SH-SY5Y (cell line): ENCODE results near the gene PLOD2.

Experiments used
- GATA2 ChIP-seq: IDR thresholded peaks from 2 replicates; pipeline ENCODE4 v1.6.1; 2011; ENCODE audit warnings: mild to moderate bottlenecking, low read depth, low read length
- GATA3 ChIP-seq: IDR thresholded peaks from 2 replicates; pipeline ENCODE4 v1.6.1; 2011; ENCODE audit warnings: low read depth, mild to moderate bottlenecking, low read length, moderate library complexity

- no peak for TF ChIP-seq GATA2
- TF ChIP-seq GATA3 = no peak
Observed at GRCh38 chr3:146093896-146094295, 67.1 kb downstream of the PLOD2 start.
